ENCODE data around the gene CNOT6. TPM values are rescaled to one million over a fixed set of nuclear protein-coding genes. Genes with fewer than 3 reads are reported as not detected.

The CNOT6 gene
- polyA plus RNA-seq, 1 of the 3 experiments (the other 2 are of a cell fraction): 17.1 TPM

- Histone ChIP-seq H3K79me2 (ENCODE audit: insufficient read depth) (peaks cover 90% of the 10 kb centered on the region), H4K20me1 (ENCODE audit: insufficient read depth) (0 out of 2 replicates have a peak, but pooled peaks cover 25% of the 10 kb centered on the region), H3K4me3 (ENCODE audit: low read depth in 2 of 2, low read length in 1 of 2) (no peak overlapping the region), H3K9me2 (no peaks in the 10 kb centered on the region), H2AFZ (ENCODE audit: low read depth) (no peak overlapping the region), H3K4me2 (no peak overlapping the region), H3K27ac (ENCODE audit: low read depth in 2 of 2, low read length in 1 of 2) (no peak overlapping the region), H3F3A (replicated peaks; ENCODE audit: insufficient read depth) (peaks cover 6% of the 10 kb centered on the region), H3K9me3 (no peaks in the 10 kb centered on the region), H3K36me3 (replicated peaks in 1 of 2; ENCODE audit: control insufficient read depth in 1 of 2, insufficient read depth in 2 of 2, low read length in 1 of 2) (peaks cover 7 to 10% of the 10 kb centered on the region in 2 experiments), H3K9ac (no peak overlapping the region), H3K27me3 (ENCODE audit: insufficient read depth) (no peaks in the 10 kb centered on the region), H3K4me1 (ENCODE audit: control insufficient read depth in 1 of 2, insufficient read depth in 2 of 2, low read depth in 1 of 2, low read length in 1 of 2) (no peaks in the 10 kb centered on the region)
- TF ChIP-seq MEF2A (IDR thresholded peaks at IDR 0.05; ENCODE audit: borderline replicate concordance, low read depth) (no peak), SMC3 (IDR thresholded peaks at IDR 0.05; ENCODE audit: low read depth, low read length) (no peak), NFIC (IDR thresholded peaks at IDR 0.05; ENCODE audit: borderline replicate concordance) (no peak), POLR2AphosphoS5 (IDR thresholded peaks at IDR 0.05; ENCODE audit: low read depth, low read length) (no peak), TEAD4 (IDR thresholded peaks at IDR 0.05; ENCODE audit: borderline replicate concordance, insufficient read depth) (no peak), TAF1 (IDR thresholded peaks at IDR 0.05; ENCODE audit: borderline replicate concordance, low read depth, low read length) (no peak), REST (IDR thresholded peaks at IDR 0.05; ENCODE audit: low read depth, low read length) (no peak), GATA2 (CRISPR knock-in tag; IDR thresholded peaks at IDR 0.05) (no peak), TCF12 (IDR thresholded peaks at IDR 0.05) (no peak), RCOR1 (IDR thresholded peaks at IDR 0.05; ENCODE audit: low read length) (no peak)
- TF ChIP-seq, protein P1, sequence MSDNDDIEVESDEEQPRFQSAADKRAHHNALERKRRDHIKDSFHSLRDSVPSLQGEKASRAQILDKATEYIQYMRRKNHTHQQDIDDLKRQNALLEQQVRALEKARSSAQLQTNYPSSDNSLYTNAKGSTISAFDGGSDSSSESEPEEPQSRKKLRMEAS (IDR thresholded peaks at IDR 0.05; ENCODE audit: low read depth): no peak
- ChIA-PET CTCF (no interaction called here), POLR2A (no interaction called here)
- no peak for DNase-seq
- WGBS (ENCODE audit: low lambda C conversion rate): 86% methylated on average over 6 of the region's 6 CpGs
These were observed 46.0 kb downstream of the CNOT6 start for GRCh38 chr5:180540050-180540694.

- CTCF ChIA-PET: interaction anchor here (1.0 kb wide), 1 partner anchor 64 kb away, joined by 4 read pairs; no protein-coding TSS in a partner anchor
- 95% methylated on average over 9 of the region's 9 CpGs for WGBS (ENCODE audit: low lambda C conversion rate)
- peaks cover 15% of the 10 kb centered on the region; the same call in 1 of the 2 replicates for H4K20me1 ChIP-seq (ENCODE audit: insufficient read depth)
- TF ChIP-seq FOSL2 (IDR thresholded peaks at IDR 0.05; ENCODE audit: borderline replicate concordance, low read depth): no peak
- TF ChIP-seq TCF12 (IDR thresholded peaks at IDR 0.05): no peak
- TF ChIP-seq, protein P2, sequence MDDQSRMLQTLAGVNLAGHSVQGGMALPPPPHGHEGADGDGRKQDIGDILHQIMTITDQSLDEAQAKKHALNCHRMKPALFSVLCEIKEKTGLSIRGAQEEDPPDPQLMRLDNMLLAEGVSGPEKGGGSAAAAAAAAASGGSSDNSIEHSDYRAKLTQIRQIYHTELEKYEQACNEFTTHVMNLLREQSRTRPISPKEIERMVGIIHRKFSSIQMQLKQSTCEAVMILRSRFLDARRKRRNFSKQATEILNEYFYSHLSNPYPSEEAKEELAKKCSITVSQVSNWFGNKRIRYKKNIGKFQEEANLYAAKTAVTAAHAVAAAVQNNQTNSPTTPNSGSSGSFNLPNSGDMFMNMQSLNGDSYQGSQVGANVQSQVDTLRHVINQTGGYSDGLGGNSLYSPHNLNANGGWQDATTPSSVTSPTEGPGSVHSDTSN (IDR thresholded peaks at IDR 0.05): no peak
- no peak for TF ChIP-seq SIN3A (IDR thresholded peaks at IDR 0.05; ENCODE audit: borderline replicate concordance, low read depth, low read length)
- TF ChIP-seq, protein P3, sequence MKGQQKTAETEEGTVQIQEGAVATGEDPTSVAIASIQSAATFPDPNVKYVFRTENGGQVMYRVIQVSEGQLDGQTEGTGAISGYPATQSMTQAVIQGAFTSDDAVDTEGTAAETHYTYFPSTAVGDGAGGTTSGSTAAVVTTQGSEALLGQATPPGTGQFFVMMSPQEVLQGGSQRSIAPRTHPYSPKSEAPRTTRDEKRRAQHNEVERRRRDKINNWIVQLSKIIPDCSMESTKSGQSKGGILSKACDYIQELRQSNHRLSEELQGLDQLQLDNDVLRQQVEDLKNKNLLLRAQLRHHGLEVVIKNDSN (IDR thresholded peaks at IDR 0.05; ENCODE audit: borderline replicate concordance, low read depth): no peak
- no peak for TF ChIP-seq POLR2AphosphoS5 (IDR thresholded peaks at IDR 0.05; ENCODE audit: low read depth, low read length)
- TF ChIP-seq RFX5 (IDR thresholded peaks at IDR 0.05; ENCODE audit: low read length): no peak
- no peak for TF ChIP-seq FOXM1 (IDR thresholded peaks at IDR 0.05; ENCODE audit: low read depth)
- TF ChIP-seq RCOR1 (IDR thresholded peaks at IDR 0.05; ENCODE audit: low read length): no peak
- TF ChIP-seq GABPA (IDR thresholded peaks at IDR 0.05; ENCODE audit: low read depth): no peak
- no peak for TF ChIP-seq MXI1 (IDR thresholded peaks at IDR 0.05; ENCODE audit: low read depth, low read length)
- TF ChIP-seq, protein P4, sequence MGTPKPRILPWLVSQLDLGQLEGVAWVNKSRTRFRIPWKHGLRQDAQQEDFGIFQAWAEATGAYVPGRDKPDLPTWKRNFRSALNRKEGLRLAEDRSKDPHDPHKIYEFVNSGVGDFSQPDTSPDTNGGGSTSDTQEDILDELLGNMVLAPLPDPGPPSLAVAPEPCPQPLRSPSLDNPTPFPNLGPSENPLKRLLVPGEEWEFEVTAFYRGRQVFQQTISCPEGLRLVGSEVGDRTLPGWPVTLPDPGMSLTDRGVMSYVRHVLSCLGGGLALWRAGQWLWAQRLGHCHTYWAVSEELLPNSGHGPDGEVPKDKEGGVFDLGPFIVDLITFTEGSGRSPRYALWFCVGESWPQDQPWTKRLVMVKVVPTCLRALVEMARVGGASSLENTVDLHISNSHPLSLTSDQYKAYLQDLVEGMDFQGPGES (IDR thresholded peaks at IDR 0.05; ENCODE audit: low read depth, low read length): no peak
These were observed 47.5 kb downstream of the CNOT6 start for GRCh38 chr5:180541710-180542109.

More at GRCh38 chr5:180541710-180542109, 47.5 kb downstream of the CNOT6 start:
- peaks cover 90% of the 10 kb centered on the region for H3K79me2 ChIP-seq (ENCODE audit: insufficient read depth)
- H2AFZ ChIP-seq (ENCODE audit: low read depth): no peak overlapping the region
- H3K36me3 ChIP-seq (replicated peaks in 1 of 2; ENCODE audit: control insufficient read depth in 1 of 2, insufficient read depth in 2 of 2, low read length in 1 of 2): peaks cover 7 to 18% of the 10 kb centered on the region in 2 experiments
- DNase-seq: no peak
- H3K4me3 ChIP-seq (ENCODE audit: low read depth in 2 of 2, low read length in 1 of 2): no peak overlapping the region
- no peaks in the 10 kb centered on the region for H3K9me3 ChIP-seq
- H3K9me2 ChIP-seq: no peaks in the 10 kb centered on the region
- no peak overlapping the region for H3K9ac ChIP-seq
- H3F3A ChIP-seq (replicated peaks; ENCODE audit: insufficient read depth): peaks cover 4% of the 10 kb centered on the region
- H3K27ac ChIP-seq (ENCODE audit: low read depth in 2 of 2, low read length in 1 of 2): no peak overlapping the region
- no peaks in the 10 kb centered on the region for H3K4me1 ChIP-seq (ENCODE audit: control insufficient read depth in 1 of 2, insufficient read depth in 2 of 2, low read depth in 1 of 2, low read length in 1 of 2)
- POLR2A ChIA-PET: no interaction called here
- no peak overlapping the region for H3K4me2 ChIP-seq
- H3K27me3 ChIP-seq (ENCODE audit: insufficient read depth): no peaks in the 10 kb centered on the region
